Measurements from ENCODE around the gene ACVR2A.

Gene ACVR2A

DNA sequence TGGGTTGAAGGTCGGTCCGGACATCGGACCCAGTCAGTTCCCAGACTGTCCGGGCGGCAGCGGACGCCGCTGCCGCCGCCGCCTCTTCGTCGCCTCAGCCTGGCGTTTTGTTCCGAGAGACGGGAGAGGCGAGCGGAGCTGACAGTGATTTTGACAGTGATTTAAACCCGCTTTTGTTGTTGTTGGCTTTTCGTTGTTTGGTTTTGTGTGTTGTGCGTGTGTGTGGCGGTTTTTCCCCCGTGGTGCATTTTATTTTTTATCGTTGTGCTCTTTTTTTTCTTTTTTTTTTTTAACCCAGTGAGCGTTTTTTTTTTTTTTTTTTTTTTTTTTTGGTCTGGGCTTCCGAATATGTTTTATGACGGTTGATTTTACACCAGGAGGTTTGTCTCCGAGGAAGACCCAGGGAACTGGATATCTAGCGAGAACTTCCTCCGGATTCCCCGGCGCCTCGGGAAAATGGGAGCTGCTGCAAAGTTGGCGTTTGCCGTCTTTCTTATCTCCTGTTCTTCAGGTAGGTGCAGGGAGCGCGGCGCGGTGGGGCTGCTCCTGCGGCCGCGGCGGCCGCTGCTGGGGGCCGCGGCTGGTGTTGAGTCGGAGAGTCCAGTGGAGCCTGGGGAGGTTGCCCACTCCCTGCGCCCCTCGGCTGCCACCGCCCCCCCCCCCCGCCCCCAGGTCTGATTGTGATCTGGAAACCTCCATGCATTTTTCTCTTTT, at the start of gene ACVR2A:
TSS of gene ACVR2A (plus strand) at position 333 of the 714 bp plus-strand sequence. CDS start at position 457, 124 bp downstream.
- DNase-seq, result peak; percentile 23 to 31

DNA sequence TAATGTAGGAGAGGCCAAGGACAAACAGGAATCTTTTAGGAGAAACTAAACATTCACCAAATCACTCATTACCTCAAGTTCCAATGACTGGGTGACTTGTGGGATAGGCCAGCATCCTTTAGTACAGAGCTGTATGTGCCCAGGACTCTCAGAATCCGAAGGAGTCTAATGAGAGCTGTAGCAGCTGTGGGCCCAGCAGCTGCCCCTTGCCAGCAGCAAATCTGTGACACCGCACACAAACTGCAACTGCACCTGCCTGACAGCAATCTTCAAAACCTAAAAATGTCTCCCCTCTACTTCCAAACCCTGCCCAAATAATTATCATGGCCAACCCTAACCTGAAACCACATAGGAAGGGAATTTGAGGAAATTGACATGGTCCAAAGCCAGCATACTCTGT, 44.5 kb upstream of the ACVR2A start:
- DNase-seq, result no peak

DNA sequence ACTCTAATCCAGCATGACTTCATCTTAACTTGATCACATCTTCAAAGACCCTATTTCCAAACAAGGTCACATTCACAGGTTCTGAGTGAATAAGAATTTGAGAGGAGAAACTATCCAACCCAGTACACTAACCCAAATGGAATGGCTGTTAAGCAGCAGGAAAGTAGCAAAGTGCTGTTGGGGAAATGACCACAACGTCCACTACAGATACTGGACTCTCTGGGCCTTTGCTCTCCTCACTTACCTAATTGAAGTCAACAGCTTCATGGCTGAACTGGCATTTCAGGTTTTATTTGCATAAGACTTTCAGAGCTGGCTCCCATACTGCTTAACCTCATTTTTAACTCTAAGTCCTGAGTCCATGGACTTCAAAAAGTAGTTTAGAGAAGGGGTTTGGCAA, 38.0 kb upstream of the ACVR2A start:
- DNase-seq, result no peak

DNA sequence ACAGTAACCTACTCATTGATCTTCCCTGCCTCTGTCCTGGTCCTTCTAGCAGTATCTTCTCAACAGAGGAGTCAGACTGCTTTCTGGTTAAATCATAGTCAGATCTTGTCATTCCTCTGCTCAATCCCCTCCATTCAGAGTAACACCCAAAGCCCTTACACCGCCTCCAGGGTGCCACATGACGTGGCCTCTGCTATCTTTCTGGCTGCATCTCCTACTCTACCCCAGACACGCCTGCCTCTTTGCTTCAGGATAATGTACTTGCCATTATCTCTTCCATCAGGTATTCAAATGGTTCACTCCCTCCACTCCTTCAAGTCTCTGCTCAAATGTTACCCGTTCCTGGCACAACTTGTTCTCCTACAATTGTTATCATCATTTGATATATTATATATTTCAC, 36.3 kb upstream of the ACVR2A start:
- no peak for DNase-seq

- DNase-seq, result no peak
Observed at GRCh38 chr2:147810883-147811765, 33.7 kb upstream of the ACVR2A start.

GRCh38 chr2:147818741-147819140, 26.1 kb upstream of the ACVR2A start:
- no peak for DNase-seq

DNA sequence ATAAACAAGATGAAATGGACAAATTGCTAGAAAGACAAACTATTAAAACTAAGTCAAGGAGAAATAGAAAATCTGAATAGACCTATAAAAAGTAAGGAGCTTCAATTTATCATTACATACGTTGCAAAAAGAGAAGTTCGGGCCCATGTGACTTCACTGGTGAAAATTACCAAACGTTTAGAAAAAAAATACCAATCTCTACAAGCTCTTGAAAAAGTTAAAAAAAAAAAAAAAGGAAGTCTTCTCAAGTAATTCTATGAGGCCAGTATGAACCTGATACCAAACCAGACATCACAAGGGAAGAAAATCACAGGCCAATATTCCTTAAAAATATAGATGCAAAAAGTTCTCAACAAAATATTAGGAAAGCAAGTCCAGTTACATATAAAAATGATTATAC, 20.2 kb upstream of the ACVR2A start:
- no peak for DNase-seq

DNA sequence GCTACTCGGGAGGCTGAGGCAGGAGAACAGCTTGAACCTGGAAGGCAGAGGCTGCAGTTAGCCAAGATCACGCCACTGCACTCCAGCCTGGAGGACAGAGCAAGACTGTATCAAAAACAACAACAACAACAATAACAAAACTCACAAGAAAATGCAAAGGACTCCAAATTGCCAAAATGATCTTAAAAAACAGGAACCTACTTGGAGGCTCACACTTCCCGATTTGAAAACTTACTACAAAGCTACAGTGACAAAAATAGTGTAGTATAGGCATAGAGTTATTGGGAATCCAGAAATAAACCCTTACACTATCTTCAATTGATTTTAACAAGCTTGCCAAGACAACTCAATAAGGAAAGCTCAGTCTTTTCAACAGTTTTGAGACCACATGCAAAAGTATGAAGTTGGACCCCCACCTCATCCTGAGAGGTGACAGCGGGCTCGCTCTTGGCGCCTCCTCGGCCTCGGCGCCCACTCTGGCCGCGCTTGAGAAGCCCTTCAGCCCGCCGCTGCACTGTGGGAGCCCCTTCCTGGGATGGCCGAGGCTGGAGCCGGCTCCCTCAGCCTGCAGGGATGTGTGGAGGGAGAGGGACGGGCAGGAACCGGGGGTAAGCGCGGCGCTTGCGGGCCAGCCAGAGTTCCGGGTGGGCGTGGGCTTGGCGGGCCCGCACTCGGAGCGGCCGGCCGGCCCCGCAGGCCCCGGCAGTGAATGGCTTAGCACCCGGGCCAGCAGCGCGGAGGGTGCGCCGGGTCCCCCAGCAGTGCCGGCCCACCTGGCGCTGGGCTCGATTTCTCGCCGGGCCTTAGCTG, 18.3 kb upstream of the ACVR2A start:
- DNase-seq, result no peak

DNA sequence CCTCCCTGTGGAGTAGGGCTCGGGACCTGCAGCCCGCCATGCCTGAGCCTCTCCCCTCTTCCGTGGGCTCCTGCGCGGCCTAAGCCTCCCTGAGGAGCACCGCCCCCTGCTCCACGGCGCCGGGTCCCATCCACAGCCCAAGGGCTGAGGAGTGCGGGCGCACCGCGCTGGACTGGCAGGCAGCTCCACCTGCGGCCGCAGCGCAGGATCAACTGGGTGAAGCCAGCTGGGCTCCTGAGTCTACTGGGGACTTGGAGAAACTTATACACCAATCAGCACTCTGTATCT, 17.8 kb upstream of the ACVR2A start:
- no peak for DNase-seq

DNA sequence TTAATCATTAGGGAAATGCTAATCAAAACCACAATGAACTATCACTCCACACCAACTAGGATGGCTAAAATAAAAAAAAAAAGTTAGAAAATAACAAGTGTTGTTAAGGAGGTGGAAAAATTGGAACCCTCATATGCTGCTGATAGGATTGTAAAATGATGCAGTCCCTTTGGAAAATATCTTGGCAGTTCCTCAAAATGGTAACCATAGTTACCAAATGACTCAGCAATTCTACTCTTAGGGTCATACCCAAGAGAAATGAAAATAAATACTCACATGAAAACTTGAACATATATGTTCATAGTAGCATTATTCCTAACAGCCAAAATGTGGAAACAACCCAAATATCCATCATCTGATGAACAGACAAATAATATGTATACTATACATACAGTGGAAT, 15.7 kb upstream of the ACVR2A start:
- no peak for DNase-seq

DNA sequence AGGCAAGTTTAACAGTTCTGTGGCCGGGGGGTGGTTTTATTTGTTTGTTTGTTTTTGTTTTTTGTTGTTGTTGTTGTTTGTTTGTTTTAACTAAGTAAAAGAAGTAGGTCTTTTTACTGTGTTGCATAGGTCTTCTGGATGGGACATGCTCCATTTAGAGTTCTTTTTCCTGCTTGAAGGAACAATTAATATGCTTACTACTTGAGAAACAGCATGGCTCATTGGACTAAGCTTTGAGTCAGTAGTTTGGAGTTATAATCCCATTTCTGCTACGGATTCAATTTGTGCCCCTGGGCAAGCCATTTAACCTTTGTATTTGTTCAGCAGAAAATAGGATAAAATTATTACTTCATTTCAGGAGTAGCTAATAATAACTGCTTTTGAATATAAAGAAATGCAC, 8.7 kb upstream of the ACVR2A start:
- no peak for DNase-seq

- no peak for DNase-seq
Observed at GRCh38 chr2:147843391-147843863, 1.4 kb upstream of the ACVR2A start.

- peak; percentile 84 to 85 for DNase-seq
Observed at GRCh38 chr2:147843864-147844696, 749 bp upstream of the ACVR2A start.

DNA sequence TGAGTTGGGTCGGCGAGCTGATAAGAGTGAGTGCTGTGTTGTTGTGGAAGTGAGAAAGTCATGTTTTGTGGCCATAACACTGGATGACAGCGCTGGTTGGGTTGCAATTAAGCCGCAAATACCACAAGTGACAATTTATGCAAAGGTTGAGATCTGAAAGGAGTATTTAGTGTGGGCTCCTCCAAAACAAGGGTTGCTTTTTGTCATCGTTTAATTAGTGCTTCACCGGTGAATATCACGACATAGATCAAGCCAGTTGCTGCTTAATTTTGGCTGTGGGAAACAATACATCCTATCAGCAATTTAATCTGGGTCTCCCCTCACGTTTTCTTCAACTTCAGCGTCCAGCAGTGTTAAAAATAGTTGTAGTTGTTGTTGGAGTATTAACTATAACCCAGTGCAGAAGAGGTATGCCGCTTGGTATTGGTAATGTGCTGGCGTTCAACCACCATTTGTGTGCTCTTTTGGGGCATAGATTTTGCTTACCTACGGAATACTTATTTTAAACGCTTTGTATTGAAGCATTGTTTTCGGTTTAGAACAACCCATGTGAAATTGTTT, 662 bp downstream of the ACVR2A start:
- peak; percentile 26 to 30 for DNase-seq

DNA sequence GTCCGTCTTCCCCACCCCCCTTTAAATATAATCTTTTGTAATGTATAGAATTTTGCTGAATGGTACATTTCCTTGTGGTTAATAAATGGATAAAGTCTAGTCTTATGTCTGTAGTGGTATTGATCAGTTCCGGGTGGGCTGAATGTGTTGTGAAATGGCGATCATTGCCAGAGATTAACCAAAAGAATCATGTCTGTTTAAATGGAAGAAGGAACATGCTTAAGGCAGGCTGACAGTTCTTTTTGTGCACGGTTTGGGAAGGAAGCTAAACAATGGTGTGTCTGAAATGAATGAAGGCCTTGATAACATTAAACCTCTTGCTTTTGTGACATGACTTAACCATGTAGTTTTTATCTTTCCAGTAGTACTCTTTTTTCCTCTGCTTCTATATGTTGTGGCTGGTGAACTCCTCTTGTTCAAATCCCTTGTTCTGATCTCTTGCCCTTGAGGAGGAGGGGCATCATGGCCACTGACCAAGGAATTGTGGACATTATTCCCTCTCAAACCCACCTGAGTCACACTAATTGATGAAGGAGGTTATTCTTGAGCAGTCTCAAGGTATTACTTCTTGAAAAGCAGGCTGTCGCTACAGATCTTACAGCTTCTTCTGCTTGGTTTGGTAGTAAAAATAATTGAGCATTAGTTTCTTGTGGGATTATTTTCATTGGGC, 1.7 kb downstream of the ACVR2A start:
- DNase-seq, result no peak

DNA sequence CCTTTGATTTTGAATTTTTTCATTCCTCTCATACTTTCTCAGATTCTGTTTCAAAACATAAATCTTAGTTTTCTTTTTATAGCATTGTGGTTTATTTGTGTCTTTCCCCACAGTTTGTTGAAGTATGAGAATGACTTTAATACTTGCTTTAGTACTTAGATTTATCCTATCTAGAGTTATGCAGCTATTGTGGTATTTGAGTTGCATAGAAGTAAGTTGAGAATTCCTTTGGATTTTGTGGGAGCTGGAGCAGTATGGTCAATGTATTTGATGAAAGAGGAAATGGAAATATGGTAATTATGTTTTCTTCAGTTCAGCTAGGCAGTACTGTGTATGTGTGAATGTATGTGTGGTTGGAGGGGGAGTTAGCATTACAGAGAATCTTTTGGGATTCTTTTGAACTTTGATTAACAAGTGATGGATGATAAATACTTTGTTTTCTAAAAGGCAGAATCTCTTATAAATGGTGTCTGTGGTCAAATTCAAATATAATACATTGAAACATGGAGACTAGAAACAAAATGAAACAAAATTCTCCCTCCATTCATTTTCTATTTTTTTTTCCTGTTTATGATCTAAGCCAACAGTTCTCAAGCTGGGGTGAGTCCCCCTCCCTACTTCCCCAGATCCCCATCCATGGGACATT, 3.0 kb downstream of the ACVR2A start:
- no peak for DNase-seq

DNA sequence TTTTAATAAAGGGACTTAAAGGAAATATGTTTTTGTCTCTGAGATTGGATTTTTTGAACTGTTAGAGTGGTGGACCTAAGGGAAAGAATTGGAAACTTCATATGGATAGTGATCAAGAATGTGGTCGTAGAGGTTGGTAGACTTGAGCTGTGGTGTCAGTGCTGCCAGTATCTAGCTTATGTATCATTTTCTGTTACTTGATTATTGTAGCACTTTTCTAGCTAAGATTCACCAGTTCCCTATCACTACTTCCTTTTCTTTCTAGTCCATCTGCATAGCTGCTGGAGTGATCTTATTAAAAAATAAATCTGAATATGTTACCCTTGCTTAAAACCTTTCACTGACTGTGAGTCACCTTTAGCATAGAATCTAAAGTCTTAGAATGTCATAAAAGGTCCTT, 6.0 kb downstream of the ACVR2A start:
- no peak for DNase-seq

GRCh38 chr2:147851244-147851930, 6.6 kb downstream of the ACVR2A start:
- no peak for DNase-seq

- DNase-seq, result no peak
Observed at GRCh38 chr2:147854557-147855134, 9.8 kb downstream of the ACVR2A start.

DNA sequence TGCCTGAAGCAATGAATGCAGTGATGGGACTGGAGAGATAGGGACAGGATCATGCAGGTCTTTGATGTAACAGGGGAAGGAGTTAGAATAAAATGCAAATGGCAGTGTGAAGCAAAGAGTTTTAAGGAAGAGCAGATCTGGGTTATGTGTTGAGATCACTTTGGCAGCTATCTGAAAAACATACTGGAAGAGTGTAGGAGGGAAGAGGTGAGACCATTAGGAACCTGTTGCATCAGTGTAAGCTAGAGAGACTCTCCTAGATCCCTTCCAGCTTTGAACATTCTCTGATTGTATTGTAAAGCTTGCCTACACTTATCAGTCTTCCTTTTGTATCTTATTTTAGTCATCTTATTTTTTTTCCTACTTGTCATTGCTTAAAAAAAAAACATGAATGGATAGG, 10.5 kb downstream of the ACVR2A start:
- no peak for DNase-seq
